AG10803 (cell line): ENCODE measurements around the gene GFM2.
A peak's percentile ranks its signal among the peaks of the same experiment; 100 is the strongest.
"Not testable (repeated sequence)": the region's sequence is repeated elsewhere in the genome, so short reads cannot be mapped to it uniquely, and the experiment has no call there.

Experiments
- DNase-seq: peaks from one replicate; pipeline ENCODE4 v3.0.0; 2010; ENCODE audit warnings: low read depth
- H3K4me3 ChIP-seq: 2 replicates; pipeline ENCODE4 v1.5.1; 2011; ENCODE audit warnings: mild to moderate bottlenecking, low read length, control low read depth
- CTCF ChIP-seq: conservative IDR thresholded peaks from 2 replicates; pipeline ENCODE4 v1.5.1; 2011; ENCODE audit warnings: mild to moderate bottlenecking, low read length, control low read depth, inconsistent platforms

Gene GFM2

GRCh38 chr5:74717596-74717995, 49.3 kb downstream of the GFM2 start:
- H3K4me3 ChIP-seq: no peak overlapping the region
- DNase-seq: no peak
- no peak for TF ChIP-seq CTCF

- DNase-seq: no peak
- no peak for TF ChIP-seq CTCF
- no peak overlapping the region for H3K4me3 ChIP-seq
Measured at GRCh38 chr5:74693191-74693590, 73.7 kb downstream of the GFM2 start.

- TF ChIP-seq CTCF: no peak
- no peak for DNase-seq
- H3K4me3 ChIP-seq: no peak overlapping the region
Measured at GRCh38 chr5:74686962-74687751, 79.8 kb downstream of the GFM2 start.

GRCh38 chr5:74685979-74686631, 80.8 kb downstream of the GFM2 start:
- peak; percentile 51 for DNase-seq
- TF ChIP-seq CTCF: no peak
- H3K4me3 ChIP-seq: peak overlapping the region; percentile 82

GRCh38 chr5:74684900-74685851, 81.7 kb downstream of the GFM2 start, which contains the start of gene HEXB:
HEXB (plus strand) TSS chr5:74685233; CDS start chr5:74685261, 28 bp downstream.
- 0 out of 2 replicates have a peak, but pooled peaks have one; percentile 8 for TF ChIP-seq CTCF
- H3K4me3 ChIP-seq: peak within 1 kb of the TSS; percentile 82
- peak; percentile 78 for DNase-seq

- H3K4me3 ChIP-seq: no peak overlapping the region
- no peak for DNase-seq
- TF ChIP-seq CTCF: no peak
Measured at GRCh38 chr5:74679966-74680365, 87.0 kb downstream of the GFM2 start.

GRCh38 chr5:74679300-74679699, 87.6 kb downstream of the GFM2 start:
- not testable (repeated sequence) for DNase-seq, H3K4me3 ChIP-seq

- H3K4me3 ChIP-seq, DNase-seq: not testable (repeated sequence)
Measured at GRCh38 chr5:74678123-74678522, 88.8 kb downstream of the GFM2 start.

- DNase-seq, H3K4me3 ChIP-seq: not testable (repeated sequence)
Measured at GRCh38 chr5:74676466-74676865, 90.5 kb downstream of the GFM2 start.
